Omental fat pad (tissue), 4 donors: ENCODE measurements around the gene GPR55. TPM values are rescaled to one million over a fixed set of nuclear protein-coding genes. Genes with fewer than 3 reads are reported as not detected.

ENCODE experiments used
- ATAC-seq: fragments of 150-250 bp; one replicate; pipeline ENCODE4 v1.9.1; 2016; ENCODE audit warnings: mild to moderate bottlenecking, moderate library complexity; ENCODE audit not compliant: low FRiP score
- DNase-seq: peaks from one replicate; pipeline ENCODE4 v3.0.0-alpha.2; 2019; ENCODE audit warnings: low spot score
- CTCF ChIP-seq, 3 donors: fragments of 450-650 bp; IDR thresholded peaks; one replicate each; pipeline ENCODE4 v1.5.1; 2016 to 2017; ENCODE audit warnings: antibody characterized with exemption in 3 of 3, mild to moderate bottlenecking in 3 of 3, moderate library complexity in 2 of 3
- total RNA-seq, 4 donors: library from RNA; depleted of rRNA; stranded (reverse); fragments of >200 nt; gene quantifications; one replicate each; pipeline ENCODE4 v1.1.0, GENCODE V29; 2016

Gene GPR55
- total RNA-seq, 4 donors from 2014 or later: 0.12 to 0.19 TPM; not detected in 2

DNA sequence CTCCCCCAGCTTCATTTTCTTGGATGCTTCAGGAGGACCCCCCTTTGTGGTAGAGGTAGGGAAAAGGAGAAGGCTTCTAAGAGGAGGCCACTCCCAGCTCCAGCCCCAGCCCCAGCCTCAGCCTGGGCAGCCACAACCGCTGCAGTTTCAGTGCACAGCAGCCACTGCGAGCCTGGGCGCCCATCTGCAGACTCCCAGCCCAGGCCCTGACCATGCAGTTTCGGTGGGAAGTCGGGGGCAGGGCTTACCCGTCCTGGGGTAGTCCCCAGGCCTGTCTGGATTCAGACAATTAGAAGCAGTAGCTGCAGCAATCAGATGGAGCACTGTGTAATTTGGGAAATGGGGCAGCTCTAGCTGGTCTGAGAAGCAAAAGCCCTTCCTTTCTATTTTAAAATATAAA, 31.7 kb downstream of the GPR55 start:
- no peak for ATAC-seq
- DNase-seq: no peak
- no peak for TF ChIP-seq CTCF (IDR thresholded peaks at IDR 0.05)

DNA sequence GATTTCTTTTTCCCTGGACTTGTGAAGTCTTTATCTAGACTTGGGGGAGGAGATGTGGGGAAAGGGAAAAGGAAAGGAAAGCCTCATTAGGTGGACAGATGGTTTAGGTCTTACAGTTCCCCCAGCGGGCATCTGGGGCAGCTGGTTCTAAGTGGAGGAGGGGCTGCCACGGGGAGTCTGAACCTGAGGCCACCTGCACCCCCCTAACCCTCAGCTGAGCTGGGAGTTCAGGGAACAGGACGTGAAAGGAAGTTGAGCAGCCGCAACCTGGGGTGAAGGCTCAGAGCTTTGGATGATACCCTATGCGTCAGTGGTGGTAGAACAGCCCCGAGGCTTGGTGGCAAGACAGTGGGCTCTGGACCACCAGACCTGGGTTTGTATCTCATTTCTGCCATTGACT, 33.5 kb downstream of the GPR55 start:
- DNase-seq (no peak), ATAC-seq (no peak)
- TF ChIP-seq CTCF (IDR thresholded peaks at IDR 0.05): no peak

- TF ChIP-seq CTCF (IDR thresholded peaks at IDR 0.05): no peak
- no peak for ATAC-seq
- DNase-seq: no peak
Measured at GRCh38 chr2:230891064-230891463, 34.0 kb downstream of the GPR55 start.

- no peak for ATAC-seq
- no peak for DNase-seq
- TF ChIP-seq CTCF (IDR thresholded peaks at IDR 0.05): no peak
Measured at GRCh38 chr2:230890646-230891045, 34.4 kb downstream of the GPR55 start.

DNA sequence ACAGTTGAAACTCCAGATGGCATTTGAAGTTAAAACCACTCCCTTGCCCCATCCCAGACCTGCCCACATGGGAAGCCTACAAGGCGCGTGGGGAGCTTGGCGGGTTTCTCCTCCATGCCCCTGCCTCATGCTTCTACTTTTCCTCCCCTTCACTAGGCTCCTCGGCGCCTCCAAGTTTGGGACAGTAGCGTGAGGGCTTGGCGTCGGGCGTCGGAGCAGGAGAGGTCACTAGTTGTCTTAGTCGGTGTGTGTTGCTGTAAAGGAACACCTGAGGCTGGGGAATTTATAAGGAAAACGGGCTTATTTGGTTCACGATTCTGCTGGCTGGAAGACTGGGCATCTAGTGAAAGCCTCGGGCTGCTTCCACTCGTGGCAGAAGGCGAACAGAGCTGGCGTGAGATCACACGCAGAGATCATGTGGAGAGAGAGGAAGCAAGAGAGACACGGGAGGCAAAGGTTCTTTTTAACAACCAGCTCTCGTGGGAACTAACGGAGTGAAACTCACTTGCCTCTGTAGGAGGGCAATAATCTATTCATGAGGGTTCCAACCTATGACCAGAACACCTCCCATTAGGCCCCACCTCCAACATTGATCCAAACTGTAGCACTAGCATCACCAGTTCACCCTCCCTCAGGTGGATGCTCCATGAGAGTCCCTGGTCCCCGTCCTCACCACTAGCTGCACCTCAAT, 35.0 kb downstream of the GPR55 start:
- DNase-seq (no peak), ATAC-seq (no peak)
- no peak for TF ChIP-seq CTCF (IDR thresholded peaks at IDR 0.05)

DNA sequence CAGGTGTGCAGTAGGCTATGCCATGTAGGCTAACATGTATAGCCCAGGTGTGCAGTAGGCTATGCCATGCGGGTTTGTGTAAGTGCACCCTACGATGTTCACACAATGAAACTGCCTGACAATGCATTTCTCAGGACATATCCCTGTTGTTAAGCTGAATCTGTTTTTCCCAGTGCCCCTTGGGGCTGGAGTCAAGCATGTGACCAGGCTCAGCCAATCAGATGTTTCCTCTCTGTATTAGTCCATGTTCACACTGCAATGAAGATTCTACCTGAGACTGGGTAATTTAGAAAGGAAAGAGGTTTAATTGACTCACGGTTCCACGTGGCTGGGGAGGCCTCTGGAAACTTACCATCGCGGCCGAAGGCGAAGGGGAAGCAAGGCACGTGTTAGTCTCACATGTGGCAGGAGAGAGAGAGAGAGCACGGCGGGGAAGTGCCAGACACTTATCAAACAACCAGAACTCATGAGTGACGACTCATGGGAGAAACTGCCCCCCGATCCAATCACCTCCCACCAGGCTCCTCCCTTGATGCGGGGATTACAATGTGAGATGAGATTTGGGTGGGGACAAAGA, 36.1 kb downstream of the GPR55 start:
- ATAC-seq (no peak), DNase-seq (no peak)
- TF ChIP-seq CTCF (IDR thresholded peaks at IDR 0.05): no peak

DNA sequence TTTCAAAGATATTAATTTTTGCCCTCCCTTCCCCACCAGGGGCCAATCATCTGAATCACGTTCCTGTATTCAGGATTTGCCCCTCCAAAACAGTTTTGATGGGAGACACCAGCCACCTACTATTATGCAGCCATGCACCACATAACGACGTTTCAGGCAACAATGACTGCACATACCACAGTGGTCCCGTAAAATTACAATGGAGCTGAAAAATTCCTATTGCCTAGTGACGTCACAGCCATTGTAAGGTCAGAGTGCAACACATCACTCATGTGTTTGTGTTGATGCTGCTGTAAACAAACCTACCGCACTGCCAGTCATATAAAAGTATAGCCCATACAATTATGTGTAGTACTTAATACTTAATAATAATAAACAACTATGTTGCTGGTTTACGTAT, 37.7 kb downstream of the GPR55 start:
- DNase-seq (no peak), ATAC-seq (no peak)
- TF ChIP-seq CTCF (IDR thresholded peaks at IDR 0.05): no peak
